Large intestine (tissue), 3 donors: Measurements from ENCODE around the gene PDE4D. TPM values are rescaled to one million over a fixed set of nuclear protein-coding genes. Genes with fewer than 3 reads are reported as not detected.

Source experiments
- DNase-seq, 2 donors: peaks; one replicate each; pipeline versions ENCODE4 v3.0.0 to v3.0.0-alpha.2; 2013
- H3K27ac ChIP-seq: one replicate; pipeline ENCODE4 v1.5.1; 2013; ENCODE audit warnings: low read length
- H3K27me3 ChIP-seq: 2 replicates; pipeline ENCODE4 v1.6.1; 2013; ENCODE audit warnings: low read length; ENCODE audit not compliant: control insufficient read depth, insufficient read depth
- H3K36me3 ChIP-seq: 2 replicates; pipeline ENCODE4 v1.6.1; 2013; ENCODE audit warnings: low read length; ENCODE audit not compliant: control insufficient read depth, insufficient read depth
- H3K4me1 ChIP-seq: one replicate; pipeline ENCODE4 v1.6.1; 2013; ENCODE audit warnings: low read length; ENCODE audit not compliant: control insufficient read depth, insufficient read depth
- H3K4me3 ChIP-seq: one replicate; pipeline ENCODE4 v1.5.1; 2013; ENCODE audit warnings: low read length
- H3K9me3 ChIP-seq: one replicate; pipeline ENCODE4 v1.6.1; 2013; ENCODE audit warnings: mild to moderate bottlenecking, low read depth, low read length, moderate library complexity; ENCODE audit not compliant: control insufficient read depth
- WGBS: methylation state at CpG from one replicate; pipeline ENCODE4 v1.1.5; 2013; ENCODE audit warnings: low lambda C conversion rate; ENCODE audit not compliant: insufficient coverage; 5-methylcytosine and 5-hydroxymethylcytosine counted together
- polyA plus RNA-seq: library from polyadenylated mRNA; unstranded; fragments of 120-200 nt; gene quantifications from one replicate; pipeline ENCODE4 v1.2.1, GENCODE V29; 2013

Gene PDE4D
- polyA plus RNA-seq, 1 donor, result 13.5 TPM

DNA sequence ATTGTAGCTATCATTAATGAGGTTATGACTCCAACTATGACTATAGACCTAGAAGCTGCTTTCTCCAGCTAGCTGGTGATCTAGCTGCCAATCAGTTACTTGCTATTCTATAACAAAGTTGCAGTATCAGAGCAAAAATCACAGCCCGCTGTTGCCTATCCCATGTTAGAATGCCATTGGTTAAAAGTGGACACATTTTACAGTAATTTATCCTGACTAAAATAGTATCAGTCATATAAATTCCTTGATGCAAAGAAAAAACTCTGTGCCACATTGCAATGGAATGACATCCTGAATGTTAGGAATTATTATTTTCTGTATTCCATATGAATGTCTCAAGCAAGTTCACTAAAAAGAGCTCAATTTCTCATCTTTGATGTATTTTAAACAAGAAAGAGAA, 626.5 kb downstream of the PDE4D start:
- Histone ChIP-seq H3K4me3 (no peak overlapping the region), H3K9me3 (no peaks in the 10 kb centered on the region), H3K27me3 (no peaks in the 10 kb centered on the region), H3K4me1 (peaks cover 5% of the 10 kb centered on the region), H3K36me3 (no peaks in the 10 kb centered on the region), H3K27ac (peak overlapping the region; percentile 46)
- WGBS, result no CpG with 5 or more reads among the region's 1 CpG
- no peak for DNase-seq

DNA sequence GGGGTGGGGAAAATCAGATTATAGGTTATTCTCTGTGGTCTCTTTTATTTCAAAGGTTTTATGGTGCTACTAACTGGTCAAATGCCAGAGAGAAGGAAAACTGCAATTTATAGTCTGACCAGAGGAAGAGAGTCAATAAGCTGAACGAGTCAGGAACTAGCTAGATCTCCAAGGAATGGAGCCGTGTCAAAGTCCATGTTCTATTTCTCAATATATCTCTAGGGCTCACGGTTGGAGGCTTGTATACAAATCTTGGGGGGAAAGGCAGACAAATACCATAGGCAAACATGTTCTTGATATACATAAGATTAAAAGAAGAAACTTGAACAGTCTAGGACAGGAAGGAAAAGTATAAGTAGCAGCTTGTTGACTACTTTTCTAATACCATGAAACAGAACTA, 627.1 kb downstream of the PDE4D start:
- no peaks in the 10 kb centered on the region for H3K36me3 ChIP-seq
- peak overlapping the region; percentile 46 for H3K27ac ChIP-seq
- H3K4me3 ChIP-seq, result no peak overlapping the region
- peaks cover 9% of the 10 kb centered on the region for H3K4me1 ChIP-seq
- no peaks in the 10 kb centered on the region for H3K9me3 ChIP-seq
- WGBS, result no CpG with 5 or more reads among the region's 3 CpGs
- peak; percentile 79 to 88 for DNase-seq
- no peaks in the 10 kb centered on the region for H3K27me3 ChIP-seq

DNA sequence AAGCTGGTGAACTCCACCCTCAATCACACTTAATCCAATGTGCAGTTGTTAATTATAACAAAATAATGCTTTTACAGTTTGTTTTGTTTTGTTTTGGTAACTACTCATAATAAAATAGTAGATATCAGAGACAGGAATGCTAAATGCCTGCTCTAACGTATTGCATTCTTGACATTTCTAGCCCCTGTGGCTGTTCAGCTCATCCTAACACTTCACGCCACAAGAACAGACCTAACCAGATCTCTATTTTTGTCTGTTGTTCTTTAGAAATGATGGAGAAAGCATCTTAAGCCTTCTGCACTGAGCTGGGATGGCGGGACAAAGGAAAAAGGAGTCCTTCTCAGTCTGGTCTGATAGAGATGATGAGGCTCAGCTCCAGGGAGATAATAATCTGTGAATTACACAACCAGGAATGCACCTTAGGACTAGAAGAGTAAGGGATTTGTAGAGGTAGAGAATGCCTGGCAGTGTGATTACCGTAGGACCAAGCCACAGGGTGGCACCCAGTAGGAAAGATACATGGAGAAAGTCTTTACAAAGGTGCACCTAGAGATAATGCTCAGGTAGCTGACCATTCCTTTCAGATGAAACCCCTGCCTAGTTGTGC, 628.8 kb downstream of the PDE4D start:
- Histone ChIP-seq H3K36me3 (no peaks in the 10 kb centered on the region), H3K27ac (no peak overlapping the region), H3K4me1 (peaks cover 15% of the 10 kb centered on the region), H3K27me3 (no peaks in the 10 kb centered on the region), H3K4me3 (no peak overlapping the region), H3K9me3 (no peaks in the 10 kb centered on the region)
- no peak for DNase-seq
- WGBS, result no CpG with 5 or more reads among the region's 4 CpGs

DNA sequence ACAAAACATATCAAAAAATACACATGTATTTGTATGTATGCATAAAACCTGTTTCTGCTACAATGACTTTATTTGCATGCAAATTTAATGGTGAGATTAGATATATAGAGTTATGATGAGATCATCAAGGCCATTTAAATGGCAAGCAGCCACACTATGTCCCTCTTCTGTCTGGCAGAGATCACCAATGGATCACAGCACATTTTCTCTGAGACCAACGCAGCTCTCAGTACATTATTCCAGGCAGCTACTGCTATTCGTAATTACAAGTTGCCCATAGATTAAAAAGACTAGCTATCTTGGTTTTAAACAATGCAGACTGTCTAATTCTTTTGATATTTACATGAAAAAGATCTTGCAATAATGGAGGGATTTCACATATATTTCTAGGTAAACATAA, 629.5 kb downstream of the PDE4D start:
- H3K36me3 ChIP-seq, result no peaks in the 10 kb centered on the region
- no peak overlapping the region for H3K27ac ChIP-seq
- H3K4me3 ChIP-seq, result no peak overlapping the region
- WGBS, result no CpG with 5 or more reads among the region's 2 CpGs
- no peak for DNase-seq
- H3K27me3 ChIP-seq, result no peaks in the 10 kb centered on the region
- no peaks in the 10 kb centered on the region for H3K9me3 ChIP-seq
- H3K4me1 ChIP-seq, result peaks cover 15% of the 10 kb centered on the region

DNA sequence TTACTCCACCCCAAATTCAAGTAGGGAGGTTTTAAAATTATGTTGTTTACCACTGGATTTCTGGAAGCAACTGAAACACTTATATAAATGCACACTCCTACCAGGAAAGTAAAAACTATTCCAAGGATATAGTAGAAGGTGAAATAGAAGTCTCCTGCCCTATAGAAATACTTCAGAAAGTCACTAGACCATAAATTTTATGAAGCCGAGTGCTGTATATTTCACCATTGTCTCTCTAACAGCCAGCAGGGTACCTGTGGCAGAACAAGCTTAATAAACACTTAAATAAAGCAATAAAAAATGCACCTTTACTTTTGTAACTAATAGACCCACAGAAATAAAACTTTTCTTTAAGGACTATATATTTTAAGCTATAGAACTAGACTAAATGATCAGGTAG, 631.6 kb downstream of the PDE4D start:
- no peak for DNase-seq
- Histone ChIP-seq H3K27me3 (no peaks in the 10 kb centered on the region), H3K4me1 (peaks cover 23% of the 10 kb centered on the region), H3K4me3 (no peak overlapping the region), H3K36me3 (no peaks in the 10 kb centered on the region), H3K27ac (no peak overlapping the region), H3K9me3 (no peaks in the 10 kb centered on the region)
- no CpG with 5 or more reads among the region's 1 CpG for WGBS

DNA sequence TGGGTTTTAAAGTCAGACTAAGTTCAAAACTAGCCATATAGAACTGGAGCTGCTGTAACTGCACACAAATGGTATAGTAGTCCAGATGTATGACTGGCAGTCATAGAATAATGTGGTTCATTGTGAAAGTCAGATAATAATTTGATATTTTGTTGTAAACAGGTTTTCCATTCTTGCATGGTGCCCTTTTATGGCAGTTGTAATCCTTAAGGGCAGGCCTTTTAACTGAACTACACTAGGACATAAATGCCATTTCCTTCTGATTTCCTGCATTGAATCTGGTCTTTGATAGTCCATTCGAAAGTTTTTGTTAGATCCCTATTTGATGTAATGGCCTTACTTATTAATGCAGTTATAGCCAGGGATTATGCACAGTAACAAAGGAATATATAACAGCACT, 632.6 kb downstream of the PDE4D start:
- Histone ChIP-seq H3K36me3 (no peaks in the 10 kb centered on the region), H3K9me3 (no peaks in the 10 kb centered on the region), H3K4me3 (no peak overlapping the region), H3K4me1 (peaks cover 23% of the 10 kb centered on the region), H3K27me3 (no peaks in the 10 kb centered on the region), H3K27ac (no peak overlapping the region)
- DNase-seq, result no peak
- WGBS, result no CpG with 5 or more reads among the region's 1 CpG

DNA sequence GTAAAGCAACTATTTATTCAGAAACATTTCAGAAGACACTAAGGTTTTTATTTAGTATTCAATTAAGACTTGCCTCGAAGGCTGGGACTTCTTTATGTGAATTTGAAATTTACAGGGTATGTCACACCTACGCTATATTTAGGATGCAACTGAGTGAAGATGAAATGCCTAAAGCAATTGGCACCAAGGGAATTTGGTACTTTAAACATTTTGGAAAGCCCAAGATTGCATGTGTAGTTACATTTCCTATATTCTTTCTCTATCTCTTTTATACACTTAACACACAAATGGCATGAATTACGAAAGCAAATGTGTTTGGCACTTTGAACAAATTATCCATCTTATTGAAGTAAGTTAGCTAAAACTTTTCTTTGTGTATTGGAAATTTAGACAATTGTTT, 633.3 kb downstream of the PDE4D start:
- Histone ChIP-seq H3K27ac (no peak overlapping the region), H3K4me3 (no peak overlapping the region), H3K36me3 (no peaks in the 10 kb centered on the region), H3K9me3 (no peaks in the 10 kb centered on the region), H3K4me1 (peaks cover 23% of the 10 kb centered on the region), H3K27me3 (no peaks in the 10 kb centered on the region)
- 100% methylated on average over 1 of the region's 3 CpGs for WGBS
- DNase-seq, result no peak

DNA sequence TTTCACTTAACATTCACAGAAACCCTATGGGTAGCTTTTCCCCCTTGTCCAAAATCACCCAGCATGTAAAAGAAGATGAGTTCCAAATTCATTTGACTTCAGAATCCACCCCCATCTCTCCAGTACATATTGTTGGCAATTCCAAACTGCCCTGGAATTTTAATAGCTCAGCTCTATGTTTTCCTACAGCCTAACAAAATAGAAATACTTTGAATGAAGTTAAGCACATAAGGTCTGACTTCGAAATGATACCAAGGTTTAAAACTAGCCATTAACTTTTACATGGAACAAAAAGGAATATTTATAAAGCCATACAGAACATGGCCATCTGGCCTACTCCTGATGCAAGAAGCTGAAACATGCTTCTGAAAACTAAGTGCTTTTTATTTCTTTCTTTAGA, 634.3 kb downstream of the PDE4D start:
- DNase-seq, result no peak
- Histone ChIP-seq H3K36me3 (no peaks in the 10 kb centered on the region), H3K27ac (no peak overlapping the region), H3K9me3 (no peaks in the 10 kb centered on the region), H3K4me1 (peaks cover 18% of the 10 kb centered on the region), H3K27me3 (no peaks in the 10 kb centered on the region), H3K4me3 (no peak overlapping the region)
- WGBS, result no CpG with 5 or more reads among the region's 1 CpG

DNA sequence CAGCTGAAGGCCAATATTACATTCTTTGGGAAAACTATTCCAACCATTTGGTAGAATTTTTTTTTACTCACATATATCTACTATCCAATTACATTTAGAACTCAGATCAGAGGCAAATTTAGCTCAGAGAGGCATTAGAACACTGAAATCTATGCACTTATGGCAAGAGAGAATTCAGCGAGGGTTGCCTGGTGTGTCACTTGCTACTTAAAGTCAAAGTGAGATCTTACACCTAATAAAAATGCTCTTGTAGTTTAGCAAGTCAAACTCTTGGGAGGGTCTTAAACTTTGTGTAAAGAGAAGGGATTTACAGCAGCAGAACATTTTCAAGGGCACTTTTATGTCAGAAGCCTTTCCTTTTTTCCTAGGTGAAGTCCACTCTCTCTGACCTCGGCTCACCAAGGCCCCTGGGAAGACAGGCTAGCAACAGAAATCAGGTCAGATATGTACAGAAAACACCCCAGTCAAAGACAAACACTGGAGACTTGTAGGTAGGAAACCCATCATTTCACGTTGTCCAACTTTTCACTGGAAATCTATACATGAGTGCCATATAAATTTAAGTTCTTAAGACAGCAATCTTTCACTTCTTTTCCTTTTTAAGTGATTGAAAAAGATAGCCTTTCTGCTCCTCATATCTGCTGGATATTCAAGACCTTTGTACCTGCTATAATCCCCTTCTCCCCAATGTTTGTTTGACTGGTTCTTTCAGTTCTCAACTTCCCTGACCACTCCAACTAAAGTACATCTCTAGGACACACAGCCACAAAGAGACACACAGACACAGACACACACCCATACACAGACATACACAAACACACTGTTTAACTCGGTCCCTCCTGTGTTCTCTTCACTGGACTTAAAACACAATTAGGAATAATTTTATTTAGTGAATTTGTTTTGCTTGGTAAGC, 635.8 kb downstream of the PDE4D start:
- Histone ChIP-seq H3K27ac (peak overlapping the region; percentile 6), H3K4me3 (no peak overlapping the region), H3K36me3 (no peaks in the 10 kb centered on the region), H3K9me3 (no peaks in the 10 kb centered on the region), H3K27me3 (no peaks in the 10 kb centered on the region), H3K4me1 (peaks cover 18% of the 10 kb centered on the region)
- peak in 1 of 2 donors; percentile 59 for DNase-seq
- WGBS, result 50% methylated on average over 1 of the region's 4 CpGs

DNA sequence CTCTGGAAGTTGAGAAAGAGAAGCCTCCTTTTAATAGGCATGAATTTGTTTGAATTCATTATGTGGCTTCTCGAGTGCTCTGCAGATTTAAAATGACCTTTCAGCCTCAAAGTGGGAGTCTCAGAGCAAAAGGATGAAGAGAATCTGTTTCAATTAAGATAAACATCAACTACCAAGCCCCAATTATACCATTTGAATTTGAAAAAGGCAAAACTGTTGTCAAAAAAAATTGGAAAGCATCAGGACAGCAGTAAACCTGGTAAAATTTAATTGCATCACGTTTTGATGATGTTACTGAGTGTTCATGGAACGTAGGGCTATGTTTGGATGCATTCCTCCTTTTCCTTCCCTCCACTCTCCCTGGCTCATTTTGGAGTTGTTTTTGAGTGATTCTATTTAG, 637.2 kb downstream of the PDE4D start:
- no peak overlapping the region for H3K27ac ChIP-seq
- DNase-seq, result no peak
- H3K36me3 ChIP-seq, result no peaks in the 10 kb centered on the region
- no peak overlapping the region for H3K4me3 ChIP-seq
- WGBS, result 40% methylated on average over 2 of the region's 3 CpGs
- peaks cover 14% of the 10 kb centered on the region for H3K4me1 ChIP-seq
- H3K27me3 ChIP-seq, result no peaks in the 10 kb centered on the region
- no peaks in the 10 kb centered on the region for H3K9me3 ChIP-seq
